ENCODE data around the gene TRPV6. TPM values are rescaled to one million over a fixed set of nuclear protein-coding genes. Genes with fewer than 3 reads are reported as not detected.
A peak's percentile ranks its signal among the peaks of the same experiment; 100 is the strongest.

The TRPV6 gene
- total and polyA plus RNA-seq, 2 donors from 2014 or later, result 4.4 to 5.5 TPM

GRCh38 chr7:142857625-142858024 is 27.9 kb downstream of the TRPV6 start:
- no peak for FAIRE-seq
- Histone ChIP-seq H3K36me3 (ENCODE audit: control insufficient read depth in 2 of 3, insufficient read depth in 3 of 3, low read length in 3 of 3) (no peaks in the 10 kb centered on the region), H3K4me3 (ENCODE audit: low read length in 3 of 3) (no peak overlapping the region), H3K9me3 (ENCODE audit: control insufficient read depth in 2 of 3, insufficient read depth in 1 of 3, low read length in 3 of 3) (no peaks in the 10 kb centered on the region), H3K4me1 (ENCODE audit: control insufficient read depth in 2 of 3, insufficient read depth in 2 of 3, low read depth in 1 of 3, low read length in 3 of 3) (peaks cover 0 to 6% (median 0%) of the 10 kb centered on the region in 3 donors), H3K27ac (ENCODE audit: low read depth in 2 of 2, low read length in 2 of 2) (no peak overlapping the region), H3K27me3 (ENCODE audit: control insufficient read depth, insufficient read depth, low read length) (no peaks in the 10 kb centered on the region), H3K9ac (ENCODE audit: low read length in 3 of 3) (no peak overlapping the region)
- DNase-seq, result no peak
- TF ChIP-seq CTCF (IDR thresholded peaks at IDR 0.05; ENCODE audit: borderline replicate concordance, extremely low read depth, insufficient read depth), result no peak
- intact Hi-C loops (cut with DNase I), result loop anchor here (10.0 kb wide), 2 partner anchors 147 to 357 kb away; no protein-coding TSS in a partner anchor

- intact Hi-C loops (cut with DNase I), result loop anchor here (10.0 kb wide), 2 partner anchors 148 to 358 kb away; no protein-coding TSS in a partner anchor
- FAIRE-seq, result no peak
Measured at GRCh38 chr7:142856565-142857245, 28.8 kb downstream of the TRPV6 start.

GRCh38 chr7:142855756-142856564 is 29.6 kb downstream of the TRPV6 start:
- no peaks in the 10 kb centered on the region for H3K9me3 ChIP-seq (ENCODE audit: control insufficient read depth in 2 of 3, insufficient read depth in 1 of 3, low read length in 3 of 3)
- H3K36me3 ChIP-seq (ENCODE audit: control insufficient read depth in 2 of 3, insufficient read depth in 3 of 3, low read length in 3 of 3), result no peaks in the 10 kb centered on the region
- DNase-seq, result peak in 1 of 5 donors; percentile 85
- H3K4me1 ChIP-seq (ENCODE audit: control insufficient read depth in 2 of 3, insufficient read depth in 2 of 3, low read depth in 1 of 3, low read length in 3 of 3), result peaks cover 0 to 6% (median 0%) of the 10 kb centered on the region in 3 donors
- intact Hi-C loops (cut with DNase I), result loop anchor here (10.0 kb wide), 2 partner anchors 149 to 359 kb away; no protein-coding TSS in a partner anchor
- peak overlapping the region in 1 of 3 donors; percentile 48 for H3K9ac ChIP-seq (ENCODE audit: low read length in 3 of 3)
- no peak overlapping the region for H3K27ac ChIP-seq (ENCODE audit: low read depth in 2 of 2, low read length in 2 of 2)
- TF ChIP-seq CTCF (IDR thresholded peaks at IDR 0.05; ENCODE audit: borderline replicate concordance, extremely low read depth, insufficient read depth), result no peak
- FAIRE-seq, result no peak
- H3K4me3 ChIP-seq (ENCODE audit: low read length in 3 of 3), result peak overlapping the region; percentile 30 to 59 (median 47)
- H3K27me3 ChIP-seq (ENCODE audit: control insufficient read depth, insufficient read depth, low read length), result no peaks in the 10 kb centered on the region

More at GRCh38 chr7:142856565-142857245, 28.8 kb downstream of the TRPV6 start:
- TF ChIP-seq CTCF (IDR thresholded peaks at IDR 0.05; ENCODE audit: borderline replicate concordance, extremely low read depth, insufficient read depth), result no peak
- Histone ChIP-seq H3K9ac (ENCODE audit: low read length in 3 of 3) (no peak overlapping the region), H3K9me3 (ENCODE audit: control insufficient read depth in 2 of 3, insufficient read depth in 1 of 3, low read length in 3 of 3) (no peaks in the 10 kb centered on the region), H3K36me3 (ENCODE audit: control insufficient read depth in 2 of 3, insufficient read depth in 3 of 3, low read length in 3 of 3) (no peaks in the 10 kb centered on the region), H3K4me3 (ENCODE audit: low read length in 3 of 3) (no peak overlapping the region), H3K27me3 (ENCODE audit: control insufficient read depth, insufficient read depth, low read length) (no peaks in the 10 kb centered on the region), H3K27ac (ENCODE audit: low read depth in 2 of 2, low read length in 2 of 2) (no peak overlapping the region), H3K4me1 (ENCODE audit: control insufficient read depth in 2 of 3, insufficient read depth in 2 of 3, low read depth in 1 of 3, low read length in 3 of 3) (peaks cover 0 to 6% (median 0%) of the 10 kb centered on the region in 3 donors)
- peak in 1 of 5 donors; percentile 42 for DNase-seq
